Parathyroid adenoma (tissue), 2 donors: ENCODE data around the gene DGAT2.

Source experiments
- H2AFZ ChIP-seq: fragments of 300-600 bp; sonication (generic); one replicate; pipeline ENCODE4 v1.7.0; 2017; ENCODE audit warnings: antibody characterized with exemption, mild to moderate bottlenecking
- H3K27ac ChIP-seq: fragments of 300-600 bp; sonication (generic); one replicate; pipeline ENCODE4 v1.7.0; 2017
- H3K27me3 ChIP-seq: fragments of 300-600 bp; sonication (generic); one replicate; pipeline ENCODE4 v1.7.0; 2017; ENCODE audit warnings: low read length; ENCODE audit not compliant: control insufficient read depth, insufficient read depth
- H3K36me3 ChIP-seq: fragments of 300-600 bp; sonication (generic); one replicate; pipeline ENCODE4 v1.7.0; 2017; ENCODE audit warnings: low read length; ENCODE audit not compliant: control insufficient read depth, insufficient read depth
- H3K4me1 ChIP-seq: fragments of 300-600 bp; sonication (generic); one replicate; pipeline ENCODE4 v1.7.0; 2017; ENCODE audit warnings: control low read depth
- H3K4me2 ChIP-seq: fragments of 300-600 bp; sonication (generic); one replicate; pipeline ENCODE4 v1.7.0; 2017; ENCODE audit warnings: low read length
- H3K4me3 ChIP-seq: fragments of 300-600 bp; sonication (generic); one replicate; pipeline ENCODE4 v1.7.0; 2017; ENCODE audit warnings: low read depth, low read length
- H3K79me2 ChIP-seq: fragments of 300-600 bp; sonication (generic); one replicate; pipeline ENCODE4 v1.7.0; 2017; ENCODE audit warnings: control low read depth
- H3K9ac ChIP-seq: fragments of 300-600 bp; sonication (generic); one replicate; pipeline ENCODE4 v1.7.0; 2017; ENCODE audit warnings: mild to moderate bottlenecking
- H3K9me3 ChIP-seq: fragments of 300-600 bp; sonication (generic); one replicate; pipeline ENCODE4 v1.7.0; 2017; ENCODE audit warnings: low read length; ENCODE audit not compliant: control insufficient read depth
- CTCF ChIP-seq: fragments of 300-600 bp; sonication (generic); IDR thresholded peaks from one replicate; pipeline ENCODE4 v1.7.0; 2017; ENCODE audit warnings: antibody characterized with exemption, mild to moderate bottlenecking
- donor health status: primary hyperparathyroidism.

DGAT2 gene

GRCh38 chr11:75813622-75814039 lies 45.1 kb downstream of the DGAT2 start:
- no peaks in the 10 kb centered on the region for H3K9me3 ChIP-seq
- no peak overlapping the region for H3K27ac ChIP-seq
- H3K79me2 ChIP-seq, result peaks cover 19% of the 10 kb centered on the region
- peaks cover 10% of the 10 kb centered on the region for H3K4me1 ChIP-seq
- H2AFZ ChIP-seq, result no peak overlapping the region
- no peaks in the 10 kb centered on the region for H3K36me3 ChIP-seq
- H3K9ac ChIP-seq, result no peak overlapping the region
- H3K4me3 ChIP-seq, result peak overlapping the region; percentile 83
- TF ChIP-seq CTCF, result no peak
- H3K4me2 ChIP-seq, result peak overlapping the region; percentile 89
- no peaks in the 10 kb centered on the region for H3K27me3 ChIP-seq

GRCh38 chr11:75814363-75814676 lies 45.7 kb downstream of the DGAT2 start:
- H3K4me3 ChIP-seq, result peak overlapping the region; percentile 83
- no peaks in the 10 kb centered on the region for H3K36me3 ChIP-seq
- no peaks in the 10 kb centered on the region for H3K9me3 ChIP-seq
- peaks cover 10% of the 10 kb centered on the region for H3K4me1 ChIP-seq
- no peak overlapping the region for H3K9ac ChIP-seq
- H3K79me2 ChIP-seq, result peaks cover 23% of the 10 kb centered on the region
- H2AFZ ChIP-seq, result peak overlapping the region; percentile 96
- H3K4me2 ChIP-seq, result peak overlapping the region; percentile 89
- H3K27ac ChIP-seq, result peak overlapping the region; percentile 77
- H3K27me3 ChIP-seq, result no peaks in the 10 kb centered on the region
- TF ChIP-seq CTCF, result no peak

- Histone ChIP-seq H3K27ac (peak within 1 kb of the TSS; percentile 77), H3K9ac (peak within 1 kb of the TSS; percentile 87), H3K4me2 (peak within 1 kb of the TSS; percentile 89), H3K36me3 (no peaks in the 10 kb centered on the region), H2AFZ (peak within 1 kb of the TSS; percentile 96), H3K4me3 (peak within 1 kb of the TSS; percentile 83), H3K79me2 (peaks cover 27% of the 10 kb centered on the region), H3K27me3 (no peaks in the 10 kb centered on the region), H3K9me3 (no peaks in the 10 kb centered on the region), H3K4me1 (peaks cover 10% of the 10 kb centered on the region)
- no peak for TF ChIP-seq CTCF
These were observed 46.2 kb downstream of the DGAT2 start, which contains the start of gene UVRAG for GRCh38 chr11:75814677-75815344. Gene UVRAG (plus strand): TSS chr11:75815210. CDS start chr11:75815408, 198 bp downstream.

GRCh38 chr11:75815345-75816168 lies 47.0 kb downstream of the DGAT2 start:
- H3K4me3 ChIP-seq, result peak overlapping the region; percentile 83
- H3K27ac ChIP-seq, result peak overlapping the region; percentile 77
- H3K4me2 ChIP-seq, result peak overlapping the region; percentile 55
- H3K79me2 ChIP-seq, result peaks cover 32% of the 10 kb centered on the region
- no peaks in the 10 kb centered on the region for H3K9me3 ChIP-seq
- no peaks in the 10 kb centered on the region for H3K36me3 ChIP-seq
- peaks cover 10% of the 10 kb centered on the region for H3K4me1 ChIP-seq
- TF ChIP-seq CTCF, result no peak
- no peaks in the 10 kb centered on the region for H3K27me3 ChIP-seq
- H2AFZ ChIP-seq, result peak overlapping the region; percentile 87
- H3K9ac ChIP-seq, result peak overlapping the region; percentile 87
